CD4-positive, alpha-beta T cell treated with Interleukin-2 at 100 ng/mL for 4 hours (primary cell): ENCODE measurements around the gene NAAA.
"Not testable (repeated sequence)": the region's sequence is repeated elsewhere in the genome, so short reads cannot be mapped to it uniquely, and the experiment has no call there.

ENCODE experiments used
- DNase-seq: peaks from one replicate; pipeline ENCODE4 v3.0.0-alpha.2; 2020; ENCODE audit warnings: low spot score

NAAA gene

DNA sequence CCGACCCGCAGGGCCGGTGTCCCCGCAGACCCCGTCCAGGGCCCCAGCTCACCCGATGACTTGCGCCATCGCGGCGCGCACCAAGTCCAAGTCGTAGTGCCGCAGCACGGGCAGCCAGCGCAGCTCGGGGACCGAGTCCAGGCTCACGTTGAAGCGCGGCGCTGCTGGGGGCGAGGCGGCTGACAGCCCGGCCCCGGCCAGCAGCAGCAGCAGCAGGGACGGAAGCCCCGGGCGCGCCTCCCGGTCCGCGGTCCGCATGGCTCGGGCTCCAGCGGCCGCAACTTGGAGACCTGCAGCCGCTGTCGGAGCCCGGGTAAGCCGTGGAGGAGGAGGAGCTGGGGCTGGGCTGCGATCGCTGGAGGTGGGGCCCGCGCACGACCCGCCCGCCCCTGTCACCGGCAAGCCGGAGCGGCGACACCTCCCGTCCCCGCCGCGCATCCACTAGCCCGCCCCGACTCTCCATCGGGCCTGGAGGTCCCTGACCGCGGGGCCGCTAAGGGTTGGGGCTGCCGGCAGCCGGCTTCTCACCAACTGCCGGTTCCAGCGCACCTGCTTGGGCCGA lies at the start of gene NAAA:
Gene NAAA (minus strand): TSS at position 322 of the 562 bp plus-strand sequence. CDS start 64 bp downstream, at position 258.
- peak; percentile 79 for DNase-seq

DNA sequence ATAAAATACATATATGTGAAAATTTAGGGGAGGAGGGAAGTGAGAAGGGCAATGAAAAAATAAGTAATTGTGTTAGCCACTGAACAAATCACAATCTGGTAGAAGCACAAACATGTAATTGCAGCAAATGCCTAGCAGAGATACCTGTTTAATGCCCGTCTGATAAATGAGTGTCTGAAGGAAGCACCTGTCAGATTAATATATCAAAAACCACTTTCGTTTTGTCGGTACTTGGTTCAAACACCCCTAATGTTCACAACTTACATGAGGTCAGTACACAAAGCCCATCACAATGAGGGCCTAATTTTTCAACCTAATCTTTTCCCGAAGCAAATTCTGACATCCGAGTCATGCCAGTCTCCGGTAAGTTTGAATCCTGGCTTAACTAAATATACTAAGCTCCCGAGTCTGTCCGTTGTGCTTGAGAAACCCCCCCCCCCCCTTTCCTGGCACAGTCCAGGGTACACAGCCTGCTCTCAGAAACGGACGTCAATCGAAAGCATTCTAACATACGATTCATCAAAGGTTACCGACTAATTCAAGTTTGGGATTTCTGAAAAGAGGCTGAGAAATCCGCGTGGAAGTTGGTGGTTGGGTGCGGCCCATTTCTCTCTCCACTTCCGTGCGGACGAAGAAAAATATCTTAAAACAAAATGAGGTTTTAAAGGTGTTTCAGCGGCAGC lies 49.2 kb upstream of the NAAA start:
- DNase-seq = no peak

DNA sequence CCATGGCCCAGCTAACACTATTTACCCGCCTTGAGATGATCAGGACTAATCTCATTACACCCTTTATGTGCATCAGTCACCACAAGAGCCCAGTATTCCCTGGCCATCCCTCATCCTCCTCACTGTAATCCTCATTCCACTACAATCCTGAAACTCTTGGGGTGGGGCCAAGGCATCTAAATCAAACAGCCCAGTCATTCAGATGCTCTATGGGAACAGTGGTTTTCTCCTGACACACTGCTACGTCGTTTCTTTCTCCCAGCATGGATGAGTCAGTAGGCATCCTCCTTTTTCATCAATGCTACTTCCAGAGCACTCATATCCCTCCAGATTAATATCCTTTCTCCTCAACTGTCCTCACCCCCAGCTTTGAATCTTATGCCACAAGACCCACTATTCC lies 44.3 kb upstream of the NAAA start:
- no peak for DNase-seq

DNA sequence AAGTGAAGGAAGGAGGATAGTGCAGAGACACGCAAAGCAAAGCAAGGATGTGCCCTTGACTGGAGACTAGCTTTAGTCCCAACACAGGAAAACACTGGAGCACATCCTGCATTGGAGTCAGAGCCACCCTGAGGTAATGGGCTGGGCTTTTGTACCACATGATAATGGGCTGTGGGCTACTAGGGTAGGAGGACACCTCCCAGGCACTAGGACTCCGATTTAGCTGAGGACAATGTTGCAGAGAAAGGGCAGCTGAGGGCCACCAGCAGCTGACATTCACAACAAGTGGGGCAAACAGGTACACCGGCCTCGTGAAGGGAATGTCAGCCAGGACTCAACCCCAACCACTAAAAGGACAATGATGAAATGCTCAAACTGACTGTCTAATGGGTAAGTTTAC lies 39.8 kb upstream of the NAAA start:
- DNase-seq = no peak

DNA sequence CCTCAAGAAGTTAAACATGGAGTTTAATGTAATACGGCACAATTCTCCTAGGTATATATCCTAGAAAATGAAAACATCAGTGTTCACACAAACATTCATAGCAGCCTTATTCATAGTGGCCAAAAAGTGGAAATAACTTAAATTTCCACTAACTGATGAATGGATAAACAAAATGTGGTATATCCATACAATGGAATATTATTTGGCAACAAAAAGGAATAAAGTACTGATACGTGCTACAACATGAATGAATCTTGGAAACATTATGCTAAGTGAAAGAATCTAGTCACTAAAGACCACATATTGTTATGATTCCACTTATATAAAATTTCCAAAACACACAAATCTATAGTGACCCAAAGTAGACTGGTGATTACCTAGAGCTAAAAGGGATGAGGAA lies 35.4 kb upstream of the NAAA start:
- DNase-seq = no peak

DNA sequence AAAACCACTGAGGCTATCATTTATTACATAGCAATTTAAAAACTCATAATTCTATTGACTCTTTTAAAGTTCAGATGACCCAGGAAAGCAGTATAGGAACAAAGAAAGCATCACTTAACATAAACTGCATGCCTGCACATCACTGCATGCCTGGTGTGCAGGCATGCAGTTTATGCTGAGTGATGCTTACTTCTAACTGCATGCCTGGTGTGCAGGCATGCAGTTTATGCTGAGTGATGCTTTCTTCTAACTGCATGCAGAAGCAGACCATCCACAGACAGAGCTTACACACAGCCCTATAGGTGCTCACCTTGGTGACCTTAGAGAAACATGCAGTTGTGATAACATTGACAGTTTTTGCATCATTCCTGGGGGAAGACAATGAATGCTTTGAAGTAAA lies 33.0 kb upstream of the NAAA start:
- no peak for DNase-seq

DNA sequence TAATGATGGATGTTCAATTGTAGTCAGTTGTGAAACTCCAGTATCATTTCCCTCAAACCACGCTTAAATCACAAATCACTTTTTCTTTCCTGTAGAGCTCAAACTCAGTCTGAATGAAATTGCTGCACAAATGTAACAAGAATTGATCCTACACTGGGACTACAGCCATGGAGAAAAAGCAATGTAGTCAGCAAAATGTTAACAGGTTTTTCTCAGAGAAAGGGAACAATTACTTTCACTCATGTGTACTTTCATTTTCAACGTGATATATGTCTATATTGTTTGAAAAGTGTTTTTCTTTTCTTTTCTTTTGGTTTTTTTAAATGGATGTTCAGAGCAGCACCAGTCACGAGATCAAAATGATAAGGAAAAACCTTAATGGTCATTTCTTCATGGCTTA lies 27.3 kb upstream of the NAAA start:
- no peak for DNase-seq

DNA sequence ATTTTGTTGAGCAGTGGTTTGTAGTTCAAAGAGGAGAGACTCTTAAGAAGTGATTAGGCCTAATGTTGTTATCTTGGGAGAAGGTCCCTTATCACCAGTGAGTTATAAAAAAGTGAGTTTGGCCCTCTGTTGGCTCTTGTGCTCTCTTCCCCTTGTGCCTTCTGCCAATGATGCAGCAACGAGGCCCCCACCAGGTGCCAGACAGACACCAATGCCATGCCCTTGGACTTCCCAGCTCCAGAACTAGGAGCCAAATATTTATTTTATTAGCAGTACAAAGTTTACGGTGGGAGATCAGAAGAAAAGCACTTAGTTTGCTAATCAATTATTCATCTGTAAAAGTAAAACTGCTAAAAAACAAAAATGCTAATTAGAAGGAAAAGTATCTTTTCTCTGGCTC lies 22.7 kb upstream of the NAAA start:
- no peak for DNase-seq

DNA sequence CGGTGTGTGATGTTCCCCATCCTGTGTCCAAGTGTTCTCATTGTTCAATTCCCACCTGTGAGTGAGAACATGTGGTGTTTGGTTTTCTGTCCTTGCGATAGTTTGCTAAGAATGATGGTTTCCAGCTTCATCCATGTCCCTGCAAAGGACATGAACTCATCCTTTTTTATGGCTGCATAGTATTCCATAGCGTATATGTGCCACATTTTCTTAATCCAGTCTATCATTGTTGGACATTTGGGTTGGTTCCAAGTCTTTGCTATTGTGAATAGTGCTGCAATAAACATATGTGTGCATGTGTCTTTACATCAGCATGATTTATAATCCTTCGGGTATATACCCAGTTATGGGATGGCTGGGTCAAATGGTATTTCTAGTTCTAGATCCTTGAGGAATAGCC lies 21.3 kb upstream of the NAAA start:
- DNase-seq = not testable (repeated sequence)

DNA sequence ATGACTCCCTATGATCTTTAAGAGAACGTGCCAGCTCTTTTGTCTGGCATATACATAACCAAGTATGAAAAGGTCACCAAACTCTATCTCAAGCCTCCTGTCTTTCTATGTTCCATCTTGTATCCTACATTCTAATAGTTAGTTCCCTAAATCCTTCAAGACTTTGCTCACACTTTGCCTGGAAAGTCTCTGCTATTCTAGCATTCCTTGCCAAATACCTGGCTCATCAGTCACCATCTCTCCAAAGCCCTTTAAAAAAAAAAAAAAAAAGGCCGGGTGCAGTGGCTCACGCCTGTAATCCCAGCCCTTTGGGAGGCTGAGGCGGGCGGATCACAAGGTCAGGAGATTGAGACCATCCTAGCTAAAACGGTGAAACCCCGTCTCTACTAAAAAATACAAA lies 17.7 kb upstream of the NAAA start:
- DNase-seq = not testable (repeated sequence)

DNA sequence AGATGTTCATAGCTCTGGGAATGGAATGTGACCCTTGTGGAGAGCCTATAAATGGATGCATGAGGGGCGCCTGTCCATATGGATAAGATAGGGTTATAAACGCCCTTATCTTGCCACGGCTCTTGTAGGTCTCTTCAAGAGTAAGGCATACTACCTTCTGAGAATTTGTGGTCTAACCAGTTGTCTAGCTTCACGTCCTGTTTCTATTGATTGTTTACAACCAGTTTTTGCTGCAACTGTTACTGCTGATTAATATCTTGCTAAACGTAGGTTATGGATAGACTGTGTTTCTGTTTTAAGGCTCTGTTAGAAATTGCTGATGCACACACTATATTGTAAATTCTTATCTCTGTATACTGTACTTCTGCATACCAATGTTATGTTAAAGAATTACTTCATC lies 14.0 kb upstream of the NAAA start:
- not testable (repeated sequence) for DNase-seq

DNA sequence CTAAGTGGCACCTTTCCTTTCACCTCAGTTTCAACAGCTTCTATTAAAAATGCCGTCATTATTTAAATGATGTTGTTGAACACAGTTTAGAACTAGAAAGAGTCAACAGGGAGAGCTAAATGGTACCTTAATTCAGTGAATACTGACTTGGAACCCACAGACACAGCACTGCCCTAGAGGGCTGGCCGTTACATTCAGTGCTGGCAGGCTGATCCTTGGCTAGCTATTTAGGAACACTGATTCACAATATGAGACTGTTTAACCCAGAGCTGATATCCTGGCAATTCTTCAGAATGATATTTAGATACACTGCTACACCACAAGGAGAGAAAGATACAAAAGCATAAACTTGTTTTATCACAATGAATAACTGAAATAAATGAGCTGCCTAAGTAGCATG lies 12.7 kb upstream of the NAAA start:
- no peak for DNase-seq

DNA sequence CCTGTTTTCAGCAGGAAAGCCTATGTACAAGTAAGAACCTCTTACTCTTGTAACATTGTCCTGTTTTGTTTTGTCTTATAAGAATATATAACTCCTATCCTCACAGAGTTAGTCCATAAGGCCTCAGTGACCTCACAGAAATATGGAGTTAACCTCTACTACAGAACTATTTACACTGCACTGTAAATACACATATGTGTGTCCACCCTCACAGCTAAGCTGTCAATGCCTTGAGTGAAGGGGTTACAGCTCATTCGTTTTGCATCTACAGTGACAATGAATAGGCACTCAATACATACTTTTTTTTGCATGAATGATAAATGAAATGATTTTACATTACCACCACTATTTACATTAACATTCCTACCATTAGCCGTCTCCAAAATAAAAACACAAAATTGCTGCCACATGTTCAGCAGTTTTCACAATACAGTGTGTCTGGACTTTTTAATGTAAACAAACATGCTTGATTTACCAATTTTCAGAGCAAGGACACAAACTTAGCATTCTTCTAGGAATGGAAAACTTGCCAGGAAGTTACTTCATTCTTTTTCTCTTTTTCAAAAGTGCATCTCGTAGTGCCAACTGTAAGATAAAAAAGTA lies 9.5 kb upstream of the NAAA start:
- DNase-seq = no peak

DNA sequence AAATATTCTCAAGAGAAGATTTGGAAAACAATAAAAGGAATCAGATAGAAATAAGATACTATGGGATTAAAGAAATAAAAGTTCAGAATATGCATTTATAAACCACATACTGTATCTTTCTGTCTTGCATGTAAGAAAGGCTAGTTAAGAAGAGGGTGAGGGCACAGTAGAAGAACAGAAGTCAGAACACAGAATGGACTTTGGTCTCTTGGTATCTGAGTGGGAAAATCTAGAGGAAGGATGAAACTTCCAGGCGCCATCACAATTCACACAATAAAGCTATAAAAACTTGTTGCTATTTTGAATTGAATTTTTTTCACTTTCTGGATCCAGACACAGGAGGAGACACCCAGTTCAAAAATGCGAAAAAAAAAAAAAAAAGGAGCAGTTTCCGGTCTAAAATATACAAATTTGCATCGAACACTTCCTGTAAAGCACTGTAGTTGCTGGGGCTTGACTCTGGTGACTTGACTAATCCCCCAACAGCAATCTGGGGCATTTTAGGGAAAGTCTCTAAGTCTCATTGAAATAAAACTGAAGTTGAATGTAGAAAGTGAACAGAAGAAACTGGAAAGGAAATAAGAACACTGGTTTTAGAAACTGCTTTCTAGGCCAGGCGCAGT lies 8.1 kb upstream of the NAAA start:
- DNase-seq = no peak

DNA sequence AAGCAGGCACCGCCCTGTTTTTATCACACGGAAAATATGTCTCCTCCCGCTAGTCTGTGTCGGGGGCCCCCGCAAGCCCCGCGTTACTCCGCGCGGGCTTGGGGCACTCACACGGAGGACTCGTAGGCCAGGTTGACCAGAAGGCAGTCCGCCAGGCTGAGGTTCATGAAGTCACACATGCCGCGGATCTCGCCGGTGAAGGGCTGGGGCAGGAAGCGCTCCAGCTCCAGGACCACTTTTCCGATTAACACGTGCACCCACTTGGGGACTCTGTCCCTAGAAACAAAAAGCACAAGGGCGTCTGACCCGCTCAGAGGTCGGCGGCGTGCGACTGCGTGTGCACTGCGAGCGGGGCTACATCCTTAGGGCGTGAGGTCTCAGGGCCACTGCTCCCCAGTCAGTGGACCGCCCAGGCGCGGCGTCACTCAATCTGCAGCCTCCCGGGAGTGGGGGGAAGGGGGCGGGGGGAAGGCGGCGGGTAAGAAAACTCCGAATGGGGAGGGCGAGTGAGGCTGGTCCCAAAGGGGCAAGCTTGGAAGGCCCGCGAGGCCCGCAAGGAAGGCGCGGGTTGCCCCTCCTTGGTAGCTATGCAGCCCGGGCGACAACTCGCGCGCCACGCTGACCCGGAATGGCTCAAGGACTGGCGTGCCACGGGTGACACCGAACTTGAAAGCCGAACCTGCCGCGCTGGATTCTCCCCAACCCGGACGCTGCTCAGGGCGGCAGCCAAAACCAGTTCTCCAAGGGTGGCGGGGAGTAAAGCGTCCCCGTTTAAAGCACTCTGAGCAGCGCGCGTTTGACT lies 722 bp downstream of the NAAA start:
- peak; percentile 76 for DNase-seq

DNA sequence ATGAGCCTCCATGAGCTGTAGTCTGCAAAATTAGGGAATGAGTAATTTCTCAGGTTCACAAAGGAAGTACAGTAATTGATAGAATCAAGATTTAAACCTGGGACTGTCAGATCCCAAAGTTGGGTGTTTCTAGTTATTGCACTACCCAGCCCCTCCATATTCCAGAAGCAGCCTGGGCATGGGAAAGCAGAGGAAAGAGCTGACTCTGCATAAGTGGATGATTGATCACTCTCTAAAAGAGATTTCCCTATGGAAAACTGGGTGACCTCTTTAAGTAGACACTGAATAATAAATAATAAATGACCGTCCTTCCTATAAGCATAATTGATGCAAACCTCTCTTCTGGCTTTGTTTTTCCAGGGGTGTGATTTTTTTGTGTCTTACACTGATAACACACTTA lies 5.2 kb downstream of the NAAA start:
- no peak for DNase-seq

DNA sequence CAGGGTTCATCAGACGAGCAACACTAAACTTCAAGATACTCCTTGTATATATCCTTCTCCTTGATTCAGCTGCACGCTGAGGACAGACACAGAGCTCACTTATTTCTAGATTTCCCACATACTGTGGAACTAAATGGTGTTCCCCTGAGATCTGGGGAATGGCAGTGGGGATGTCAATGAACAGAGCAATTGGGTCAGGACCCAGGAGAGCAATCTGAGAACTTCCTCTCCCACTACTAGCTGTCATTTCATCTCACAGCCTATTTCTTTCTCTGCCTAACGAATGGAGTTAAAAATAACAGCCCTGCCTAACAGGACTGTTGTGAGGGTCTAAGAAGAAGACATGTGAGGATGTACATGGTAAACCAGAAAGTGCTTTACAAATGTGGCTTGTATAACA lies 10.7 kb downstream of the NAAA start:
- no peak for DNase-seq

DNA sequence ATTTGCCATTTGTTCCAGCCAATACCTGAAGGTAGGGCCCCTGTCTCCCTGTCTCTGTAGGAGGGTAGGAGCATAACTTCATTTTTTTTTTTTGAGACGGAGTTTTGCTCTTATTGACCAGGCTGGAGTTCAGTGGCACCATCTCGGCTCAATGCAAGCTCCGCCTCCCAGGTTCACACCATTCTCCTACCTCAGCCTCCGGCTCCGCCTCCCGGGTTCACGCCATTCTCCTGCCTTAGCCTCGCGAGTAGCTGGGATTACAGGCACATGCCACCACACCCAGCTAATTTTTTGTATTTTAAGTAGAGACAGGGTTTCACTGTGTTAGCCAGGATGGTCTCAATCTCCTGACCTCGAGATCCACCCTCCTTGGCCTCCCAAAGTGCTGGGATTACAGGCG lies 15.9 kb downstream of the NAAA start:
- not testable (repeated sequence) for DNase-seq

DNA sequence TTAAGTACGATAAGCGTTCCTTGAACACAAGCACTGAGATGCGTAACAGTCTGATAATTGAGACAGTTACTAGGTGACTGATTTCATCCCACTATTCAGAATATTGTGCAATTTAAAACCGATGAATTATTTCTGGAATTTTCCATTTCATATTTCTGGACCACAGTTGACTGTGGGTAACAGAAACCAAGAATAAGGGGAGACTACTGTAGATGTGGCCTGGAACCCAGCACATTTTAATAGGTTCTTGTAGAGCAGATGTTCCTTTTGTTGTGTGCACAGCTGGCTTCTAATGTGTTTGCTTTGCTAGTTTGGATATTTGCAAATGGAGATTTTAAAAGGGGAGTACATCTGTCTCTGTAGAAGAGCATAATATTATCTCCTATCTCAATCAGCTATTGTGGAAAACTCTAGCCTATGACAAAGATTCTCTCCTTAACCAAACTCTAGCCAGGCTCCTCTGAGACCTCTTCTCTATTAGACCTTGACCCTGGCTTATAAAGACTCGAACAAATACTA lies 16.4 kb downstream of the NAAA start:
- DNase-seq = no peak

DNA sequence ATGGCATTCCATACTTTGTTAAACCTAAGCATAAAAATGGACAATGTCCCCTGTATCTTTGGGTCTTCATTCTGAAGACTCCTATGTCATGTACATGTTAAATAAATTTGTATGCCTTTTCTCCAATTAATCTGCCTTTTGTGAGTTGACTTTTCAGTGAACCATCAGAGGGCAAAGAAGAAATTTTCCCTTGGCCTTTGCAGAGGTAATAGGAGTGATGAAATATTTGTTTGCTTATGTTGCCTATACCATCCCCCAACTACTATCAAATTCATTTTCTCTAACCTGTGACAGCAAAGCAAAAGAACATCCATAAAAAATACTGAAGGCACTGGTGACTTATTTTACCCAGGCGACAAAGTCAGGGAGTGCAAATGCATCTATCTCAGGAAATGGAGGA lies 18.2 kb downstream of the NAAA start:
- no peak for DNase-seq

DNA sequence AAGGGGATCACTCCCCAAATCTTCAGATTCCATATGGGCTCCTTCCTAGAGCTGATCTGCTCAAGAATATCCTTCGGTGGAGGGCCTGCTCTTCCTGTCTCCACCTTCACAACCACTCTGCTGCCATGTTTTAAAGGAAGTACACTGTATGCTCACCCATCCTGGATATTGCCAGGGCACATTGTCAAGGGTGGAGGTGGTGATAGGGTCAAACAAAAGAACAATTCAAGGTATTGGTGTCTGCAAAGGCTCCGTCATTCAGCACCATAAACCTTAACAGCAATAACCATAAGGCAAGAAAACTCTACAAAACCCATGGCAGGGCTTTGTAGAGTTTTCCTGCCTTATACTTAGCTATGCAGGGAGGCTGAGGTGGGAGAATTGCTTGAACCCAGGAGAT lies 18.9 kb downstream of the NAAA start:
- DNase-seq = no peak

DNA sequence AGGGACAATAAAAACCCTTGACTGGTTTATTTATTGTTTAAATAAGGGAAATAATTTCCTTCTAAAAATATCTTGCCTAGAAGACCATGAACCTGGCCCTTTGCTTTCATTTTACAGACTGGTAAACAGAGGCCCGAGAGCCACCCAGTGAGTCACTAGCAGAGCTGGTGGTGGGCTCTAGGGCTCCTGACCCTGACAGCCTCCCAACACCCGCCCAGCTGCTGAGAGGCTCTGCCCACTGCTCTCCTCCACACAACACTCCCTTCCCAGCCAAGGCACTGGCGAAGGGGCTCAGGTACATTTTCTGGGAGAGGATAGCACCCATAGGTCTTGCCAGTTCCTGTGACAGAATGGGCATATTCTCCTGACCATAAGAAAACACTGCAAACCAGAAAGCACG lies 20.5 kb downstream of the NAAA start:
- no peak for DNase-seq
